NCI-H1048 (cell line): ENCODE measurements around the gene GIGYF2.

Source experiments
- DNase-seq: peaks from one replicate; lab custom pipeline; 2025; lab: John Stamatoyannopoulos, UW

Gene GIGYF2

GRCh38 chr2:232869138-232870017 lies 172.2 kb downstream of the GIGYF2 start:
- DNase-seq: no peak

GRCh38 chr2:232870018-232870765 lies 173.1 kb downstream of the GIGYF2 start, which contains the start of gene SNORC:
Gene SNORC (plus strand): TSS chr2:232870264. CDS start chr2:232870342, 78 bp downstream.
- no peak for DNase-seq

- DNase-seq: no peak
Observed at GRCh38 chr2:232870766-232871371, 173.7 kb downstream of the GIGYF2 start.

DNA sequence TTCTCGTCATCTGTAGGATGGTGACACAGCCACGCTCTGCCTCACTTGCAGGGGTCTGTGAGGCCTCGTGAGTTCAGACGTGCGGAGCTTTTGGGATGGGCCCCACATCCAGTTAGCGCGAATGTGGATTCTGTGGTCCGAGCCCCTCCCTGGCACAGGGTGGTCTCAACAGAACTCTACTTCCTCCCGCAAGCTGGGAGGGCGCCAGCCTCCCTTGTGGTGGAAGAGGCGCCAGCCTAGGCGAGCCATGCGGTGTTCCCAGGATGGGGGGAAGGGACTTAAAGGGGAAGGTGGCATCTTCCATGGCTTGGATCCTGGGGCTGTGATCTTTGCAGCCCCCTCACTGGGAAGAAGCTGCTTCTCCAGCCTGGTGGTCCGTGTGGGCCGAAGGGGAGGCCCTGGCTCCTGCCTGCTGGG lies 174.3 kb downstream of the GIGYF2 start:
- DNase-seq: no peak

DNA sequence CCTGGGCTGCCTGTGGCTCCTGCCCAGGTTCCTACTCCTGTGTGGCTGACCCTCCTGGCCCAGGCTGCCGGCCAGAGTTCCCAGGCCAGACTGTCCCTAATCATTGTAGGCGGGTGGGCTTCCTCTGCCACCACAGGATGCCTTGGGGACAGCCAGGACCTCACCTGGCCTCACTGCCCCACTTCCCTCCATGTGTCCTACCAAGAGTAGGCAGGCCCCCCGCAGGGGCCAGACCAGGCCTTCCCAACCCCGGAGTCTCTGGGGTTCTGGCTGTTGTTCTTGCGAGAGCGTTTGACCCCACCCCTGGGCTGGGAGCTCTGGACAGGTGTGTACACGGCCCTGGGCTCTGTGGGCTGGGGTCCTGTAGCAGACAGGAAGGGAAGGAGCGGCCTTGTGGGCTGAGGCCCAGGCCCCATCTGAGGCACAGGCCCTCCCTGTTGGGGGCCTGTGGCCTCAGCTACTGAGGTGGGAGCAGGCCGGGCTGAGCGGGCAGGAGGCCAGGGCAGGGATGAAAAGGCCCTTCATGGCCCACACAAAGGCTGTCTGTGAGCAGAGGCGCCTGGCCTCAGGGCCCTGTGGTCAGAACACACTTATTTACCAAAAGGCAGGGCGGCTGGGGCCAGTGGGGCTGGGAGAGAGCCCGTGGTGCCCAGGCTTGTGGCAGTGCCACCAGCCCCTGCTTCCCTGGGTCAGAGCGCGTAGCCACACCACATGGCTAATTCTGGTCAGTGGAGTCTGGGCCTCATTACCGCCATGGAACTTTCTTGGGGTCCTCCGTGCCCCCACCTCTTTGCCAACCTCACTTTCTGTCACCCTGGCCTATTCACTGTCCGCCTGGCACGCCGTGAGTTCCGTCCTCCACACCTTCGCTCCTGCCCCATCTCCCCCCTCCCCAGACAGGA lies 175.0 kb downstream of the GIGYF2 start:
- no peak for DNase-seq

DNA sequence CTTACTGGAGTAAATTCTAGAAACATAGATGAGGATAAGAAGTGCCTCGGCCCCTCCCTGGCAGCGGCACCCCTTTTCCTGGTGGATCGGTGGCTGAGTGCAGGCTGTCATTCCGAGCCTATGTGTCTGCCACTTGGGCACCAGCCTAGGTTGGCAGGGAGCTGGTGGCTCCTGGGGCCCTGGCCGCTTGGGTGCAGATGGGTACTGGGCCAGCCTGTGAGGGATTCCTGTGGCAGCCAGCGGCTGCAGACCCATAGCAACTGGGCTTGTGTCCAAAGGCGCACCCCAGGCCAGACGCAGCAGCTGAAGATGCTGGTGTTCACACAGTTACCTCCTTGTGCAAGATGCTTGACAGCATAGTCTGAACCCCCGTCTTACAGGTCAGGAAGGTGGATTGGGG lies 175.7 kb downstream of the GIGYF2 start:
- no peak for DNase-seq

DNA sequence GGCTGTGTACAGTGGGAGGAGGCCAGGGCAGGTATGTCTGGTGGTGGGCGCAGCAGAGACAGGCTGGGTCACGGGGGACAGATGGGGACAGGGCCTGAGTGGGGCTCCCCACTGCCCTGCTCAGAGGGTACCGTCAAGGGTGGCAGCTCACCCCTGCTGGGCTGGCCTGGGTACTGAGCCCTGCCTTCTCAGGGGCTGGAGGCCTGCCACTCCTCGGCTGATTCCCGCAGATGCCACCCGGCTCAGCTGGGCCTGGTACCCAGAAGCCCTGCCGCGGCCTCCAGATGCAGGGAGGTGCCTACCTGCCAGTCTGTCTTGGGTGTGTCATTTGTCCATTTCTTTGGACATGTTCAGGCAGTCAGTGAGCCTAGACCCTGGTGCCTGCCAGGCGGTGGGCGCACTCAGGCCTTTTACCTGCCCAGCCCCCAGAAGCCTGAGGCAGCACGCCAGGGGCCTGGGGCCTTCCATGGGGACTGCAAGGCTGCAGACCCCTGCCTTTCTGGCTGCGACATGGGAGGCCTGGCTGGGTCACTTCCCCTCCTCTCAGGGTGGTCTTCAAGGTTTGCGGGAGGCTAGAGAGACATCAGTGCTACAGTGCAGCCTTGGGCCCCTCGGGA lies 176.3 kb downstream of the GIGYF2 start:
- no peak for DNase-seq

DNA sequence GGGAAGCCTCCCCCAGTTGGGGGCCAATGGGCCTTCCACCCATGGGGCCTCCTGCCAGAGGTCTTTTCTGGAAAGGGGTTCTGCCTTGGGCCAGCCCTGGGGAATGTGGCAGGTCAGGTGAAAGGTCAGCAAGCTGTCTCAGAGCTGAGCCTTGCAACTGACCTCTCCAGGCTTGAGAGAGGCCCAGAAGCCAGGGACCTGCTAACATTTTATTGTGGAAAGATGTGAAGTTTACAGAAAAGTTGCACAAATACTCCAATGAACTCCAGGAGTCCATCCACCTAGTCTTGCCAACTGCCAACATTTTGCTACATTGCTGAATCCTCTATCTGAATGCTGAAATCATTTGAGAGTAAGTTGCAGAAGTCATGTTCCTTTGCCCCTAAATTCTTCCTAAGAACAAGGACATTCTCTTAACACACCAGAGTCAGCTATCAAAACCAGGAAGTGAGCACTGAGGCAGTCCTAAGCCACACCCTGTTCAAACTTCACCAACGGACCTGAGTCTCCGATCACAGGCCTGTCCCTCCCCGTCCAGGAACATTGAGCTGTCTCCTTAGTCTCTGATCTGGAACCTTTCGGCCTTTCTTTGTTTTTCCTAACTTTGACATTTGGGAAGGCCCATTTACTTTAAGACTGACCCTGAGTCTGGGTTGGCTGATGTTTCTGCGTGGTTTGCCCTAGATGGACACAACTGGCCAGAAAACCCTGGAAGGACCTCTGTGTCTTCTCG lies 176.9 kb downstream of the GIGYF2 start:
- DNase-seq: no peak

GRCh38 chr2:232874677-232875223 lies 177.6 kb downstream of the GIGYF2 start:
- DNase-seq: no peak

DNA sequence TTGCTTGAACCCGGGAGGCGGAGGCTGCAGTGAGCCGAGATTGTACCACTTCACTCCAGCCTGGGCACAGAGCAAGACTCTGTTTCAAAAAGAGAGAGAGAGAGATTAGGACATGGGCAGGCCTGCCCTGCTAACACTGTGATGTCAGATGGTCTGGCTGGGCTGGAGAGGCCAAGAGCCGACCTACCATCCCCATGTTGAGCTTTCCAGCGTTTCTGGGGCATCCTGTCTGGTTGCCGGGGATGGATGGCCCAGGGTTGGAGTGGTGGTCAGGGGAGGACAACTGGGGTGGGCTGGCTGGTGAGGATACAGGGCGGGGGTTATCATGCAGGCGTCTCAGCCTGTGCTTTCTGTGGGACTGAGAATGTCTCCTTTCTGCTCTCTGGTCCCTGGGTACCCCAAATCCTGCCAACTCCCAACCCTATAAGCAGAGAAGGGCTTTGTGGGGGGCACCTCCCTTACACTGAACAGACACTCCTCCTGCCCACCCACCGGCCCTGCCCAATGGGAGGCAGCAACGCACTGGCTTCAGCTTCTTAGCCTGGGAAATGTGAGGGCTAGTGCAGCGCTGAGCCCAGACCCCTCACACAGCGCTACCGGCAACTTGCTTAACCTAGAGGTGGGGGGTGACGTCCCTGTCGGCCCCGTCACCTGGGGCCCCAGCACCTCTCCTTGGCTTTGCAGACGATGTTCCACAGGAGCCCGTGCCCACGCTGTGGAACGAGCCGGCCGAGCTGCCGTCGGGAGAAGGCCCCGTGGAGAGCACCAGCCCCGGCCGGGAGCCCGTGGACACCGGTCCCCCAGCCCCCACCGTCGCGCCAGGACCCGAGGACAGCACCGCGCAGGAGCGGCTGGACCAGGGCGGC lies 178.4 kb downstream of the GIGYF2 start:
- DNase-seq: no peak

DNA sequence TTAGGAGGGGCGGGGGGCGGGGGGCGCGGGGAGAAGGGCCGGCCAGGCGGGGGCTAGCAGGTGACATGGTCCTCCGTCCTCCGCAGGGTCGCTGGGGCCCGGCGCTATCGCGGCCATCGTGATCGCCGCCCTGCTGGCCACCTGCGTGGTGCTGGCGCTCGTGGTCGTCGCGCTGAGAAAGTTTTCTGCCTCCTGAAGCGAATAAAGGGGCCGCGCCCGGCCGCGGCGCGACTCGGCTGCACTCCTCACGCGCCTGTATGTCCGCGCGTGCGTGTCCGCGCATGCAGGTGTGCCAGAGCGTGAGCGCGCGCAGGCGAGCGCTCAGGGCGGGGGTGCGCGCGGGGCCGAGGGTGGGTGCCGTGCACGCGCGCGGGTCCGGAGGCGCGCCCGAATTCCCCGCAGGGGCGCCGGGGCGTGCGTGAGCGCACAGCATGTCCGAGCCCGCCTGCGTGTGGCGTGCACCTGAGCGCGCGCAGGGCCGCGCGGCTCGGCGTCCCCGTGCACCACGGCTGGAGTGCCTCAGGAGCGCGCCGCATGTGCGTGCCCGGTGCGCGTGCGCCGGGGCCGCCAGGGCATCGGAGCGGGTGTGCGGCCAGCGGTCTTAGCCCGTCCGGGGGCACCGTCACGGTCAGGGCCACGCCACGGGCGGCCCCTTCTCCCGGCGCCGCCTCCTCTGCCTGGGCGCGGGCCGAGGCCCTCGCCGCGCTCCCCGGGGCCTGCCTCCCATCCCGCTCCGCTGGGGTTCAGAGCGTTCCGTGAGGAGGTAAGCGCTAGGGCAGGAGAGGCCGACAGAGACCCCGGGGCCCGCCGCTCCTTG lies 179.2 kb downstream of the GIGYF2 start:
- DNase-seq: no peak

DNA sequence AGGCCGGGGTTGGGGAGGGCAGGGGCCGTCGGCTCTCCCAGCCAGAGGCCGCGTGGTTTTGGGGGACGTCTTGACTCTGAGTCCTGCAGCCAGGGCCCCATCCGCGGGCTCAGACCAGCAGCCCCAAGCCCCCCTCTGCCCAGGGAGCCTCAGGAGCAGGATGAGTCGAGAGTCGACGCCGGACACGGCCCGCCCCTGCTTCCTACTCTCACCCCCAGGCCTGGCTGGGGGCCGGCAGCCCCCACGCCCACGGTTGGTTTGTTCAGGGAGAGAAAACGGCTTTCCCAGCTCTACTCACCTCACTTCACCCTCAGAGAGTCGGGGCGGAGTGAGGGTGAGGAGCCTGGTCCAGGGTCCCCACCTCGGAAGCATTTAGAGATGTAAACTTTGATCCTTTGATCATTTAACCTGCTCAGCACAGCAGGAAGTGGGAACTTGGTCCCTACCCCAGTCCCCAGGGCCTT lies 179.9 kb downstream of the GIGYF2 start:
- no peak for DNase-seq

DNA sequence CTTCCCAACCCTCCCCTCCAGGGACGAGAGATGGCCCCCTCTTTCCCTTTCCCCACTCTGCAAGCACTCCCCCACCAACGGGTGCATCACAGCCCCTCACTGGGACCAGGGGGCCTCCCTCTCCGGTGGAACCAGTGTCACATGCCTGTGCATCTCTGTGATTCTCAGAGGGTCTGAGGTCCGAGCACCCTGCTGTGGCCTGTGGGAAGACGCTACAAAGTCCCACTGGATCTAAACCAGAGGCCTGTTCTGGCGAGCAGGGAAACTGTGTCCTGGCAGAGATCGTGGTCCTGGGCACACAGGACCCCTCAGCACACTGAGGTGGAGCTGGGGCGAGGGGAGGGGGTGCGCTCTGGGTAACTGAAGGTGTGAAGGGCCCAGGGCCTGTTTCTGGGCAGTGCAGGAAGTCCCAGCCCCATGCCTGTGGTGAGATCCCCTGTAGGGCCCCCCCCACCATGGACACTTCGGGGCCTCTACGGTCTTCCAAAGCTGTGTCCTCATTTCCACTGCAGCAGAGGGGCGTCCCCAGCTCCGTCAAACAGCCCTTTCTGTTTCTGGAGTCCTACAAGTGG lies 180.9 kb downstream of the GIGYF2 start:
- no peak for DNase-seq

- no peak for DNase-seq
Observed at GRCh38 chr2:232878855-232879617, 181.9 kb downstream of the GIGYF2 start.

- no peak for DNase-seq
Observed at GRCh38 chr2:232879618-232880494, 182.7 kb downstream of the GIGYF2 start.

- DNase-seq: no peak
Observed at GRCh38 chr2:232880764-232881351, 183.7 kb downstream of the GIGYF2 start.
